Keratinocyte (primary cell): ENCODE results near the gene TPCN2. TPM values are rescaled to one million over a fixed set of nuclear protein-coding genes. Genes with fewer than 3 reads are reported as not detected.

Experiments used
- DNase-seq: peaks from one replicate; pipeline ENCODE4 v3.0.0-alpha.2; 2011; ENCODE audit warnings: low read depth, missing footprints, low spot score
- FAIRE-seq: peaks from 2 replicates; lab custom pipeline; 2011; peaks lifted over from hg19 to GRCh38; lab: Jason Lieb, UNC
- H2AFZ ChIP-seq: 2 replicates; pipeline ENCODE4 v1.6.0; 2012; ENCODE audit warnings: low read length, control low read depth, inconsistent platforms; ENCODE audit not compliant: control insufficient read depth
- H3K27ac ChIP-seq: 2 replicates; pipeline ENCODE4 v1.5.1; 2011; ENCODE audit warnings: low read length; ENCODE audit not compliant: control insufficient read depth, insufficient read depth
- H3K27me3 ChIP-seq: 3 replicates; pipeline ENCODE4 v1.6.0; 2011; ENCODE audit warnings: low read length; ENCODE audit not compliant: control insufficient read depth, insufficient read depth; ENCODE audit errors: extremely low read depth
- H3K36me3 ChIP-seq, 2 experiments: 2 replicates in 1 of 2; 3 replicates in 1 of 2; pipeline ENCODE4 v1.5.1; 2011; ENCODE audit warnings: low read length in 2 of 2, mild to moderate bottlenecking in 1 of 2; ENCODE audit not compliant: control insufficient read depth in 2 of 2, insufficient read depth in 2 of 2; ENCODE audit errors: extremely low read depth in 1 of 2
- H3K4me1 ChIP-seq: 3 replicates; pipeline ENCODE4 v1.5.1; 2011; ENCODE audit warnings: low read length; ENCODE audit not compliant: control insufficient read depth, insufficient read depth; ENCODE audit errors: extremely low read depth
- H3K4me2 ChIP-seq: 3 replicates; pipeline ENCODE4 v1.6.0; 2011; ENCODE audit warnings: low read depth, low read length; ENCODE audit not compliant: control insufficient read depth, insufficient read depth; ENCODE audit errors: extremely low read depth
- H3K4me3 ChIP-seq, 3 experiments: fragments of 200-600 bp in 1 of 3; sonication (generic) in 1 of 3; 2 replicates in 2 of 3; 3 replicates in 1 of 3; pipeline ENCODE4 v1.5.1; 2011 to 2016; ENCODE audit warnings: low read length in 3 of 3, mild to moderate bottlenecking in 3 of 3, control low read depth in 2 of 3, inconsistent platforms in 1 of 3, low read depth in 1 of 3, mixed read lengths in 1 of 3, mixed run types in 1 of 3, moderate library complexity in 1 of 3; ENCODE audit not compliant: control insufficient read depth in 2 of 3, insufficient read depth in 2 of 3; ENCODE audit errors: extremely low read depth in 1 of 3
- H3K79me2 ChIP-seq: 2 replicates; pipeline ENCODE4 v1.6.0; 2012; ENCODE audit warnings: low read length; ENCODE audit not compliant: control insufficient read depth, insufficient read depth
- H3K9ac ChIP-seq: 3 replicates; pipeline ENCODE4 v1.6.0; 2011; ENCODE audit warnings: low read length; ENCODE audit not compliant: control insufficient read depth, insufficient read depth; ENCODE audit errors: extremely low read depth
- H3K9me1 ChIP-seq: 3 replicates; pipeline ENCODE4 v1.6.0; 2011; ENCODE audit warnings: low read length; ENCODE audit not compliant: control insufficient read depth, insufficient read depth; ENCODE audit errors: extremely low read depth
- H3K9me3 ChIP-seq: 2 replicates; pipeline ENCODE4 v1.5.1; 2012; ENCODE audit warnings: low read depth, low read length; ENCODE audit not compliant: control insufficient read depth
- H4K20me1 ChIP-seq: 3 replicates; pipeline ENCODE4 v1.6.0; 2011; ENCODE audit warnings: low read length; ENCODE audit not compliant: control insufficient read depth, insufficient read depth; ENCODE audit errors: extremely low read depth
- CTCF ChIP-seq, 3 experiments: IDR thresholded peaks in 1 of 3; conservative IDR thresholded peaks in 1 of 3; optimal IDR thresholded peaks in 1 of 3; 2 replicates in 2 of 3; 3 replicates in 1 of 3; pipeline versions ENCODE3 to v1.5.1; 2011; ENCODE audit warnings: low read length in 3 of 3, mild to moderate bottlenecking in 3 of 3, moderate library complexity in 2 of 3, control low read depth in 1 of 3, inconsistent platforms in 1 of 3; ENCODE audit not compliant: insufficient read depth in 2 of 3; ENCODE audit errors: extremely low read depth in 1 of 3
- EZH2 ChIP-seq: IDR thresholded peaks from one replicate; pipeline ENCODE4 v1.6.1; 2012; ENCODE audit warnings: inconsistent platforms, mild to moderate bottlenecking, low read length, moderate library complexity
- dilution Hi-C: fragments of 300-500 bp; cut with MboI; formaldehyde crosslinking; loops from one replicate; pipeline ENCODE4 v1.7.0; 2020; ENCODE audit warnings: low sequenced_read_pairs; ENCODE audit not compliant: extremely low pct_ligation_motif_present
- polyA plus RNA-seq, 5 experiments: library from polyadenylated mRNA; depleted of rRNA in 3 of 5; stranded (reverse) in 3 of 5; stranded (forward) in 1 of 5; unstranded in 1 of 5; fragments of >200 nt; gene quantifications; 1 replicate in 1 of 5; 2 replicates in 3 of 5; 3 replicates in 1 of 5; pipeline versions ENCODE4 v1.2.1 to v1.2.3, GENCODE V29; 2011 to 2012; ENCODE audit warnings: missing spikeins in 2 of 5, low read depth in 1 of 5, low replicate concordance in 1 of 5

TPCN2 gene
- polyA plus RNA-seq, 1 donor (not counting 4 experiments of a cell fraction or from before 2014, with no cell fraction given) = 7.7 TPM

GRCh38 chr11:69111624-69112542 is 63.2 kb downstream of the TPCN2 start:
- H3K4me1 ChIP-seq = no peaks in the 10 kb centered on the region

GRCh38 chr11:69113226-69113625 is 64.5 kb downstream of the TPCN2 start:
- Histone ChIP-seq H3K4me2 (no peak overlapping the region), H3K9me1 (no peaks in the 10 kb centered on the region), H3K27ac (no peak overlapping the region), H3K4me3 (no peak overlapping the region), H2AFZ (no peak overlapping the region), H3K9me3 (no peaks in the 10 kb centered on the region), H3K4me1 (no peaks in the 10 kb centered on the region), H3K9ac (no peak overlapping the region), H3K36me3 (no peaks in the 10 kb centered on the region), H3K27me3 (peaks cover 32% of the 10 kb centered on the region), H4K20me1 (no peaks in the 10 kb centered on the region), H3K79me2 (no peaks in the 10 kb centered on the region)
- no peak for FAIRE-seq
- no peak for DNase-seq
- no peak for TF ChIP-seq EZH2
- no peak for TF ChIP-seq CTCF (optimal IDR thresholded peaks at IDR 0.05 in 1 of 3, IDR thresholded peaks at IDR 0.05 in 1 of 3, conservative IDR thresholded peaks at IDR 0.05 in 1 of 3; ENCODE audit: extremely low read depth in 1 of 3, insufficient read depth in 2 of 3, low read length in 3 of 3)
- dilution Hi-C loops = loop anchor here (10.0 to 25.0 kb wide), 2 partner anchors 124 to 552 kb away; no protein-coding TSS in a partner anchor

More at GRCh38 chr11:69111624-69112542, 63.2 kb downstream of the TPCN2 start:
- H2AFZ ChIP-seq = no peak overlapping the region
- H3K27me3 ChIP-seq = peaks cover 33% of the 10 kb centered on the region
- no peak overlapping the region for H3K4me3 ChIP-seq
- no peak overlapping the region for H3K9ac ChIP-seq
- no peak for FAIRE-seq
- dilution Hi-C loops = loop anchor here (10.0 to 25.0 kb wide), 2 partner anchors 125 to 553 kb away; no protein-coding TSS in a partner anchor
- H3K79me2 ChIP-seq = no peaks in the 10 kb centered on the region
- no peaks in the 10 kb centered on the region for H4K20me1 ChIP-seq
- H3K4me2 ChIP-seq = no peak overlapping the region
- no peak for DNase-seq
- H3K27ac ChIP-seq = no peak overlapping the region
- H3K36me3 ChIP-seq = no peaks in the 10 kb centered on the region
- no peaks in the 10 kb centered on the region for H3K9me3 ChIP-seq
- no peaks in the 10 kb centered on the region for H3K9me1 ChIP-seq
- TF ChIP-seq EZH2 (no peak), CTCF (optimal IDR thresholded peaks at IDR 0.05 in 1 of 3, IDR thresholded peaks at IDR 0.05 in 1 of 3, conservative IDR thresholded peaks at IDR 0.05 in 1 of 3; ENCODE audit: extremely low read depth in 1 of 3, insufficient read depth in 2 of 3, low read length in 3 of 3) (no peak)
